ENCODE data around the gene TGDS. TPM values are rescaled to one million over a fixed set of nuclear protein-coding genes. Genes with fewer than 3 reads are reported as not detected.

The TGDS gene
- total and polyA plus RNA-seq, 2 donors from 2014 or later: 10.8 to 12.2 TPM

GRCh38 chr13:94569615-94570014 lies 26.3 kb downstream of the TGDS start:
- no peaks in the 10 kb centered on the region for H3K9me3 ChIP-seq (ENCODE audit: control insufficient read depth in 2 of 3, insufficient read depth in 1 of 3, low read length in 3 of 3)
- H3K4me1 ChIP-seq (ENCODE audit: control insufficient read depth in 2 of 3, insufficient read depth in 2 of 3, low read depth in 1 of 3, low read length in 3 of 3): no peaks in the 10 kb centered on the region
- intact Hi-C loops (cut with DNase I): no loop called here
- H3K36me3 ChIP-seq (ENCODE audit: control insufficient read depth in 2 of 3, insufficient read depth in 3 of 3, low read length in 3 of 3): peaks cover 3 to 23% (median 22%) of the 10 kb centered on the region in 3 donors
- H3K27ac ChIP-seq (ENCODE audit: low read depth in 2 of 2, low read length in 2 of 2): no peak overlapping the region
- H3K9ac ChIP-seq (ENCODE audit: low read length in 3 of 3): no peak overlapping the region
- no peaks in the 10 kb centered on the region for H3K27me3 ChIP-seq (ENCODE audit: control insufficient read depth, insufficient read depth, low read length)
- TF ChIP-seq, protein P1, sequence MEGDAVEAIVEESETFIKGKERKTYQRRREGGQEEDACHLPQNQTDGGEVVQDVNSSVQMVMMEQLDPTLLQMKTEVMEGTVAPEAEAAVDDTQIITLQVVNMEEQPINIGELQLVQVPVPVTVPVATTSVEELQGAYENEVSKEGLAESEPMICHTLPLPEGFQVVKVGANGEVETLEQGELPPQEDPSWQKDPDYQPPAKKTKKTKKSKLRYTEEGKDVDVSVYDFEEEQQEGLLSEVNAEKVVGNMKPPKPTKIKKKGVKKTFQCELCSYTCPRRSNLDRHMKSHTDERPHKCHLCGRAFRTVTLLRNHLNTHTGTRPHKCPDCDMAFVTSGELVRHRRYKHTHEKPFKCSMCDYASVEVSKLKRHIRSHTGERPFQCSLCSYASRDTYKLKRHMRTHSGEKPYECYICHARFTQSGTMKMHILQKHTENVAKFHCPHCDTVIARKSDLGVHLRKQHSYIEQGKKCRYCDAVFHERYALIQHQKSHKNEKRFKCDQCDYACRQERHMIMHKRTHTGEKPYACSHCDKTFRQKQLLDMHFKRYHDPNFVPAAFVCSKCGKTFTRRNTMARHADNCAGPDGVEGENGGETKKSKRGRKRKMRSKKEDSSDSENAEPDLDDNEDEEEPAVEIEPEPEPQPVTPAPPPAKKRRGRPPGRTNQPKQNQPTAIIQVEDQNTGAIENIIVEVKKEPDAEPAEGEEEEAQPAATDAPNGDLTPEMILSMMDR (IDR thresholded peaks at IDR 0.05; ENCODE audit: borderline replicate concordance, extremely low read depth, insufficient read depth): no peak
- FAIRE-seq (no peak), DNase-seq (no peak)
- no peak overlapping the region for H3K4me3 ChIP-seq (ENCODE audit: low read length in 3 of 3)

- Histone ChIP-seq H3K4me1 (ENCODE audit: control insufficient read depth in 2 of 3, insufficient read depth in 2 of 3, low read depth in 1 of 3, low read length in 3 of 3) (no peaks in the 10 kb centered on the region), H3K27me3 (ENCODE audit: control insufficient read depth, insufficient read depth, low read length) (no peaks in the 10 kb centered on the region), H3K9me3 (ENCODE audit: control insufficient read depth in 2 of 3, insufficient read depth in 1 of 3, low read length in 3 of 3) (no peaks in the 10 kb centered on the region), H3K4me3 (ENCODE audit: low read length in 3 of 3) (no peak overlapping the region), H3K9ac (ENCODE audit: low read length in 3 of 3) (no peak overlapping the region), H3K27ac (ENCODE audit: low read depth in 2 of 2, low read length in 2 of 2) (no peak overlapping the region), H3K36me3 (ENCODE audit: control insufficient read depth in 2 of 3, insufficient read depth in 3 of 3, low read length in 3 of 3) (peaks cover 3 to 22% (median 20%) of the 10 kb centered on the region in 3 donors)
- TF ChIP-seq, protein P1 (IDR thresholded peaks at IDR 0.05; ENCODE audit: borderline replicate concordance, extremely low read depth, insufficient read depth): no peak
- FAIRE-seq: no peak
- intact Hi-C loops (cut with DNase I): no loop called here
- DNase-seq: no peak
Observed at GRCh38 chr13:94568443-94568842, 27.5 kb downstream of the TGDS start.

DNA sequence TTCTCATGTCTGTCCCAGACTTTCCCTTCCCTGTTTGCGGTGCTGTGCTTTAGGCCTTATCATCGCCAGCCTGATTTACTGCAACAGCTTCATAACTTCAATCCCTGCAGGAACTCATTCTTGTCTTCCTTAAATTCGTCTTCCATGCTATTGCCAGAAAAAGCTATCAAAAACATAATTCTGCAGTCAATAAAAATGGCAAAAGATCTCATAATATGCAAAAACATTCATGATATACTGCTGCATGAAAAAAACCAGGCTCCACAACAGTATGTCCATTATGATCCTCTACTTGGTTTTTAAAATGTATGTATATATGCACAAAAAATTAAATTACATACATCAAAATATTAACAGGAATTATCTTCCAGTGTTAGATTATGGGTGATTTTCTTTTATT lies 28.4 kb downstream of the TGDS start:
- Histone ChIP-seq H3K9me3 (ENCODE audit: control insufficient read depth in 2 of 3, insufficient read depth in 1 of 3, low read length in 3 of 3) (no peaks in the 10 kb centered on the region), H3K4me1 (ENCODE audit: control insufficient read depth in 2 of 3, insufficient read depth in 2 of 3, low read depth in 1 of 3, low read length in 3 of 3) (no peaks in the 10 kb centered on the region), H3K27me3 (ENCODE audit: control insufficient read depth, insufficient read depth, low read length) (no peaks in the 10 kb centered on the region), H3K36me3 (ENCODE audit: control insufficient read depth in 2 of 3, insufficient read depth in 3 of 3, low read length in 3 of 3) (peaks cover 0 to 17% (median 13%) of the 10 kb centered on the region in 3 donors), H3K9ac (ENCODE audit: low read length in 3 of 3) (no peak overlapping the region), H3K4me3 (ENCODE audit: low read length in 3 of 3) (no peak overlapping the region), H3K27ac (ENCODE audit: low read depth in 2 of 2, low read length in 2 of 2) (no peak overlapping the region)
- intact Hi-C loops (cut with DNase I): no loop called here
- DNase-seq (no peak), FAIRE-seq (no peak)
- TF ChIP-seq, protein P1 (IDR thresholded peaks at IDR 0.05; ENCODE audit: borderline replicate concordance, extremely low read depth, insufficient read depth): no peak

DNA sequence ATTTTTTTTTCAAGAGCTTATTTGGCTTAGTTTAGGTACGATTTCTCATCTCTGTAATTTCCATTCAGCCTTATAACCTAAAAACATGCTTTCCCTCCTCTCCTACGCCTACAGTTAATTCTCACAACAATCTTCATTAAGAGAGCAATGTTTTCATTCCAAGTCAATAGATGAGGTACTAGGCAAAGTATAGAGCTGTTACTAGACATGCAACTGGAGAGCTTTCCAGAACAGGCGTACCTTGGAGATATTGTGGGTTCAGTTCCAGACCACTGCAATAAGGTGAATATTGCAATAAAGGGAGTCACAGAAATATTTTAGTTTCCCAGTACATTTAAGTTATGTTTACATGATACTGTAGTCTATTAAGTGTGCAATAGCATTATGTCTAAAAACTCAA lies 34.8 kb downstream of the TGDS start:
- no peaks in the 10 kb centered on the region for H3K36me3 ChIP-seq (ENCODE audit: control insufficient read depth in 2 of 3, insufficient read depth in 3 of 3, low read length in 3 of 3)
- H3K27ac ChIP-seq (ENCODE audit: low read depth in 2 of 2, low read length in 2 of 2): no peak overlapping the region
- no peaks in the 10 kb centered on the region for H3K4me1 ChIP-seq (ENCODE audit: control insufficient read depth in 2 of 3, insufficient read depth in 2 of 3, low read depth in 1 of 3, low read length in 3 of 3)
- H3K27me3 ChIP-seq (ENCODE audit: control insufficient read depth, insufficient read depth, low read length): no peaks in the 10 kb centered on the region
- DNase-seq (no peak), FAIRE-seq (no peak)
- no peak overlapping the region for H3K9ac ChIP-seq (ENCODE audit: low read length in 3 of 3)
- H3K4me3 ChIP-seq (ENCODE audit: low read length in 3 of 3): no peak overlapping the region
- H3K9me3 ChIP-seq (ENCODE audit: control insufficient read depth in 2 of 3, insufficient read depth in 1 of 3, low read length in 3 of 3): no peaks in the 10 kb centered on the region
- TF ChIP-seq, protein P1 (IDR thresholded peaks at IDR 0.05; ENCODE audit: borderline replicate concordance, extremely low read depth, insufficient read depth): no peak
- intact Hi-C loops (cut with DNase I): no loop called here
